ENCODE measurements around the gene HOXB2. TPM values are rescaled to one million over a fixed set of nuclear protein-coding genes. Genes with fewer than 3 reads are reported as not detected.
A peak's percentile ranks its signal among the peaks of the same experiment; 100 is the strongest.

The HOXB2 gene
- total and polyA plus RNA-seq, 2 donors (not counting 1 experiment from before 2014, with no cell fraction given): 6.1 to 9.2 TPM

GRCh38 chr17:48556229-48556575, 11.3 kb upstream of the HOXB2 start:
- 74% methylated on average over 4 of the region's 5 CpGs for WGBS (ENCODE audit: insufficient coverage)
- peaks cover 0 to 4% of the 10 kb centered on the region in 2 donors for H3K4me1 ChIP-seq (ENCODE audit: control insufficient read depth in 2 of 2, insufficient read depth in 2 of 2, low read length in 2 of 2)
- H3K79me2 ChIP-seq (ENCODE audit: control insufficient read depth, insufficient read depth, low read length): no peaks in the 10 kb centered on the region
- peaks cover 0 to 31% (median 10%) of the 10 kb centered on the region in 4 experiments for H3K27me3 ChIP-seq (replicated peaks in 1 of 4; ENCODE audit: control extremely low read depth in 1 of 4, control insufficient read depth in 3 of 4, insufficient read depth in 4 of 4, low read length in 3 of 4)
- Mint-ChIP-seq H3K4me3 (no peak overlapping the region), H3K27ac (no peak overlapping the region), H3K4me1 (peaks cover 4% of the 10 kb centered on the region), H3K27me3 (peaks cover 37% of the 10 kb centered on the region), H3K9me3 (ENCODE audit: insufficient read depth) (no peaks in the 10 kb centered on the region)
- no peak overlapping the region for H3K4me3 ChIP-seq (ENCODE audit: control extremely low read depth in 1 of 5, extremely low read depth in 1 of 5, insufficient read depth in 1 of 5, low read depth in 2 of 5, low read length in 4 of 5)
- no peaks in the 10 kb centered on the region for H4K20me1 ChIP-seq (ENCODE audit: control insufficient read depth, insufficient read depth, low read length, poor library complexity, severe bottlenecking)
- H3K36me3 ChIP-seq (replicated peaks in 1 of 2; ENCODE audit: control extremely low read depth in 1 of 2, control insufficient read depth in 1 of 2, extremely low read depth in 1 of 2, insufficient read depth in 2 of 2, low read length in 1 of 2): no peaks in the 10 kb centered on the region
- DNase-seq (no peak), ATAC-seq (ENCODE audit: low read depth) (no peak)
- H3K9me3 ChIP-seq (ENCODE audit: control extremely low read depth in 1 of 3, control insufficient read depth in 2 of 3, insufficient read depth in 1 of 3, low read length in 2 of 3): peaks cover 0 to 5% (median 0%) of the 10 kb centered on the region in 3 donors
- no peak overlapping the region for H3K9ac ChIP-seq (ENCODE audit: low read length)
- intact Hi-C loops (cut with micrococcal nuclease): no loop called here
- CTCF ChIA-PET: interaction anchor here (0.7 kb wide), 1 partner anchor 46 kb away, joined by 3 read pairs; no protein-coding TSS in a partner anchor
- no peak overlapping the region for H2AFZ ChIP-seq (ENCODE audit: insufficient read depth, low read depth, low read length, poor library complexity, severe bottlenecking)
- H3K4me2 ChIP-seq (replicated peaks; ENCODE audit: low read depth, low read length, poor library complexity, severe bottlenecking): no peak overlapping the region
- POLR2A ChIA-PET: no interaction called here
- no peak for TF ChIP-seq EZH2 (IDR thresholded peaks at IDR 0.05; ENCODE audit: borderline replicate concordance, insufficient read depth, low read depth, low read length, poor library complexity, severe bottlenecking)
- no peak for TF ChIP-seq CTCF (IDR thresholded peaks at IDR 0.05)
- H3K27ac ChIP-seq (ENCODE audit: low read length in 2 of 2): no peak overlapping the region

GRCh38 chr17:48555258-48556228, 10.6 kb upstream of the HOXB2 start:
- H3K27ac Mint-ChIP-seq: no peak overlapping the region

More at GRCh38 chr17:48555258-48556228, 10.6 kb upstream of the HOXB2 start:
- H3K9ac ChIP-seq (ENCODE audit: low read length): no peak overlapping the region
- POLR2A ChIA-PET: no interaction called here
- peaks cover 0 to 31% (median 10%) of the 10 kb centered on the region in 4 experiments for H3K27me3 ChIP-seq (replicated peaks in 1 of 4; ENCODE audit: control extremely low read depth in 1 of 4, control insufficient read depth in 3 of 4, insufficient read depth in 4 of 4, low read length in 3 of 4)
- TF ChIP-seq EZH2 (IDR thresholded peaks at IDR 0.05; ENCODE audit: borderline replicate concordance, insufficient read depth, low read depth, low read length, poor library complexity, severe bottlenecking) (no peak), CTCF (IDR thresholded peaks at IDR 0.05) (no peak)
- intact Hi-C loops (cut with micrococcal nuclease): no loop called here
- no peaks in the 10 kb centered on the region for H3K79me2 ChIP-seq (ENCODE audit: control insufficient read depth, insufficient read depth, low read length)
- Mint-ChIP-seq H3K4me3 (peak overlapping the region; percentile 85), H3K27me3 (peaks cover 37% of the 10 kb centered on the region), H3K9me3 (ENCODE audit: insufficient read depth) (no peaks in the 10 kb centered on the region), H3K4me1 (peaks cover 4% of the 10 kb centered on the region)
- H3K36me3 ChIP-seq (replicated peaks in 1 of 2; ENCODE audit: control extremely low read depth in 1 of 2, control insufficient read depth in 1 of 2, extremely low read depth in 1 of 2, insufficient read depth in 2 of 2, low read length in 1 of 2): no peaks in the 10 kb centered on the region
- CTCF ChIA-PET: no interaction called here
- peaks cover 0 to 7% (median 0%) of the 10 kb centered on the region in 3 donors for H3K9me3 ChIP-seq (ENCODE audit: control extremely low read depth in 1 of 3, control insufficient read depth in 2 of 3, insufficient read depth in 1 of 3, low read length in 2 of 3)
- peak overlapping the region in 1 of 5 experiments; percentile 12 for H3K4me3 ChIP-seq (ENCODE audit: control extremely low read depth in 1 of 5, extremely low read depth in 1 of 5, insufficient read depth in 1 of 5, low read depth in 2 of 5, low read length in 4 of 5)
- 9% methylated on average over 24 of the region's 36 CpGs for WGBS (ENCODE audit: insufficient coverage)
- ATAC-seq (ENCODE audit: low read depth) (peak; percentile 14), DNase-seq (no peak)
- H3K27ac ChIP-seq (ENCODE audit: low read length in 2 of 2): no peak overlapping the region
- H3K4me1 ChIP-seq (ENCODE audit: control insufficient read depth in 2 of 2, insufficient read depth in 2 of 2, low read length in 2 of 2): peaks cover 0 to 4% of the 10 kb centered on the region in 2 donors
- H4K20me1 ChIP-seq (ENCODE audit: control insufficient read depth, insufficient read depth, low read length, poor library complexity, severe bottlenecking): no peaks in the 10 kb centered on the region
- H3K4me2 ChIP-seq (replicated peaks; ENCODE audit: low read depth, low read length, poor library complexity, severe bottlenecking): peak overlapping the region; percentile 59
- H2AFZ ChIP-seq (ENCODE audit: insufficient read depth, low read depth, low read length, poor library complexity, severe bottlenecking): no peak overlapping the region
